D721Med (cell line): Measurements from ENCODE around the gene RORC.
"Not testable (repeated sequence)": the region's sequence is repeated elsewhere in the genome, so short reads cannot be mapped to it uniquely, and the experiment has no call there.

Experiments used
- DNase-seq: peaks from one replicate; pipeline ENCODE4 v3.0.0; 2011; ENCODE audit warnings: low spot score; ENCODE audit not compliant: insufficient read length
- FAIRE-seq: peaks from 2 replicates; lab custom pipeline; 2011; peaks lifted over from hg19 to GRCh38; lab: Jason Lieb, UNC
- CTCF ChIP-seq: IDR thresholded peaks from 2 replicates; pipeline ENCODE4 v1.5.1; 2012; ENCODE audit warnings: mild to moderate bottlenecking, control low read depth; ENCODE audit not compliant: insufficient read depth; ENCODE audit errors: missing control alignments

RORC gene

GRCh38 chr1:151787689-151788088, 43.9 kb downstream of the RORC start:
- no peak for DNase-seq
- no peak for FAIRE-seq
- TF ChIP-seq CTCF = no peak

DNA sequence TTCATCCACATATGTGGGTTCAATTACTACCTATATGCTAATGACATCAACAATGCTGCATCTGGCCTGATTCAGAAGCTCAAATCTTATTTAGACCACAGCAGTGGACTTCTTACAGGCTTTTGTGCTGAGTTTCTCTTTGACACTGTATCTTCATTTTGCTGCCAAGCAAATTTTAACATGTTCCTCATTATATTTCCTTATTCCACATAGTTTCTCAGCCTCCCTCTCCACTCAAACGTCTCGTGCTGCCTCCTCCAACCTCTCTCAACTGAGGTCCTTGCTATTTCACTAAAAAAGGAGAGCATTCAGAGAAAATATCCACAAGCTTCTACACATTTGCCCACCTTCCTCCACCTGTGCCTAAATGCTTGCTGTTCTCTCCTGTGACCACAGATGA, 47.8 kb downstream of the RORC start:
- DNase-seq = no peak

GRCh38 chr1:151782741-151783140, 48.9 kb downstream of the RORC start:
- no peak for TF ChIP-seq CTCF
- DNase-seq (no peak), FAIRE-seq (no peak)

More for the DNA sequence above, 47.8 kb downstream of the RORC start:
- FAIRE-seq = no peak
- TF ChIP-seq CTCF = no peak

- not testable (repeated sequence) for DNase-seq, FAIRE-seq
Measured at GRCh38 chr1:151782026-151782425, 49.6 kb downstream of the RORC start.

DNA sequence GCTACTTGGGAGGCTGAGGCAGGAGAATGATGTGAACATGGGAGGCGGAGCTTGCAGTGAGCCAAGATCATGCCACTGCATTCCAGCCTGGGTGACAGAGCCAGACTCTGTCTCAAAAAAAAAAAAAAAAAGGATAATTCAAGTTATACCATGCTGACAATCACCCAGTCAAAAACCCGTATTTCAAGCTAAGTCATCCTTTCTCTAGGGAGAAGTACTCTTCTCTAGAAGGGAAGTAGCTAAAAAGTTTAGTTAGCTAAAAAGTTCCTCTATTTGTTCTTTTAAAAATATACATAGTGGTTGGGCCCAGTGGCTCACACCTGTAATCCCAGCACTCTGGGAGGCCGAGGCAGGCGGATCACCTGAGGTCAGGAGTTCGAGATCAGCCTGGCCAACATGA, 50.9 kb downstream of the RORC start:
- FAIRE-seq, DNase-seq: not testable (repeated sequence)

DNA sequence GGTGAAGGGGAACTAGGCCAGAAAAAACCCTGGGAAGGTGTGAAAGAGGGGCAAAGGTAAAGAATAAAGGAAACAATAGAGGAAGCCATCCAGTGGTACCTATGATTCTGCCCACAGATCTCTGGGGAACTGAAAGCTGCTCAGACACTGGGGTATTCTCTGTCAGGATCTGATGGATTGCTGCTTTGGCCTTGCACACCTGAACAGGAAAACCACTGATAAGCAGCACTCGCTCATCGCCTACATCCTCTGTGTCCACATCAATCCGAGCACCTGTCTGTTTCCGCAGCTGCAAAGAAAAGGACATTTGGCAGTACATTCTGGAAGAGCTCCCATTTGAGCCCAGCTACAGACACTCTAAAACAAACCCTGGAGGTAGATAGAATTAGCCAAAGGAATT, 51.8 kb downstream of the RORC start:
- no peak for DNase-seq
- TF ChIP-seq CTCF = no peak
- FAIRE-seq = no peak

DNA sequence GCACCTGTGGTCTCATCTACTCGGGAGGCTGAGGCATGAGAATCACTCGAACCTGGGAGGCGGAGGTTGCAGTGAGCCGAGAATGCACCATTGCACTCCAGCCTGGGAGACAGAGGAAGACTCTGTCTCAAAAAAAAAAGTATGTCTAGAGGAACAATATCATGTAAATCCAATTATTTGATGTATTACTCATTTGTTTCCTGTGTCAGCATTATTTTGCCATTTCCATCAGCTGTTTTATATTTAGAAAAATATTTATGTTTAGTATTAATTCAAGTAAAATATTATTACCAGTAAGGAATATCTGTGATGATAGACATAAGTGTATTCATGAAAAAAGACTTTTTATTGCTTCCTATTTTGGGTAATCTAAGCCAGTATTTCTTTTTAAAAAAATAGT, 54.3 kb downstream of the RORC start:
- DNase-seq = no peak
- no peak for FAIRE-seq
- TF ChIP-seq CTCF = no peak

DNA sequence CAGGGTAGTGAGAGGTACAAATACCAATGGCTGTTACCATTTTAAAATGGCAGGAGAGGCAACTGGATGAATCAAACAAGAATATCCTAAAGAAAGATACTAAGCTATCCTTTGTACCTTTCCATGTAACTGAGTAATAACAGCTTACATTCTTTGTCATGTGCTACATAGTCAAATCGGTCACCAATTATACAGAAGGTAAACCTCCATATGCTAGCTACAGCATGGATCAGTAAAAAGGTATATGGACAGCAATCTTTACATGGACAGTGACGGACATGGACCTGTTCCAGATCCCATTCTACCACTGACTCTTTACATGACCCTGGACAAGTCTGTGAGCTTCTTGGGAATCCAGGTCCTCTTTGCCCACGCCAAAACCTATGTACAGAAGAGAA, 54.9 kb downstream of the RORC start:
- no peak for TF ChIP-seq CTCF
- FAIRE-seq = no peak
- DNase-seq = no peak
